IPS-NIHi7 (cell line): ENCODE results near the gene EIF3B.
"Not testable (repeated sequence)": the region's sequence is repeated elsewhere in the genome, so short reads cannot be mapped to it uniquely, and the experiment has no call there.

Experiments
- DNase-seq: peaks from one replicate; pipeline ENCODE4 v3.0.0; 2012; ENCODE audit warnings: mixed read lengths; ENCODE audit errors: extremely low spot score

EIF3B gene

GRCh38 chr7:2354186-2354938 lies at the start of gene EIF3B:
TSS of gene EIF3B (plus strand) at chr7:2354827. CDS start at chr7:2354922, 95 bp downstream.
- peak; percentile 92 for DNase-seq

DNA sequence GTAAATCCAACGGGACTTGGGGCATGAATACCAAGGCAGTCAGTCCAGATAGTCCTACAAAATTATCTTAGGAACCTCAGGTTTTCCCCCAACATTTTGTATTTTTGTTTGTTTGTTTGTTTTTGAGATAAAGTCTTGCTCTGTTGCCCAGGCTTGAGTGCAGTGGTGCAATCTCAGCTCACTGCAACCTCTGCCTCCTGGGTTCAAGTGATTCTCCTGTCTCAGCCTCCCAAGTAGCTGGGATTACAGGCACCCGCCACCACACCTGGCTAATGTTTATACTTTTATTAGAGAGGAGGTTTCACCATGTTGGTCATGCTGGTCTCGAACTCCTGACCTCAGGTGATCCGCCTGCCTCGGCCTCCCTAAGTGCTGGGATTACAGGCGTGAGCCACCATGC lies 49.4 kb upstream of the EIF3B start:
- DNase-seq = not testable (repeated sequence)

DNA sequence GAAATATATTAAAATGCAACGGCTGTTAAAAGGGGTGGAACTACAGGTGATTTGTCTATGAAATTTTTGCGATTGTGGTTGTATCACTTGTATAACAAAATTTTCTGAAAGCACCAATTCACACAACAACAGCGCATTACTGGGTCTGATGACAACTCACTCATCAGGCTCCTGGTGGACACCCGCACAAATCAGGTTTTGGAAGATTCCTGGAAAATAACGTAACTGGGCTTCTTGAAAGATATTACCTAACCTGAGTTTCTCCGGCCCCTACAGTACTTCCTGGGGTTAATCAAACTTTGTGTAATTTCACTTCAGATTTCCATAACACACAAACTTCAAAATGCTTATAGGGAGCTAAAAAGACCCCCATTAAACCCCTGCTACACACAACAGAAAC lies 47.9 kb upstream of the EIF3B start:
- DNase-seq = no peak

GRCh38 chr7:2307690-2308107 lies 46.9 kb upstream of the EIF3B start:
- no peak for DNase-seq

DNA sequence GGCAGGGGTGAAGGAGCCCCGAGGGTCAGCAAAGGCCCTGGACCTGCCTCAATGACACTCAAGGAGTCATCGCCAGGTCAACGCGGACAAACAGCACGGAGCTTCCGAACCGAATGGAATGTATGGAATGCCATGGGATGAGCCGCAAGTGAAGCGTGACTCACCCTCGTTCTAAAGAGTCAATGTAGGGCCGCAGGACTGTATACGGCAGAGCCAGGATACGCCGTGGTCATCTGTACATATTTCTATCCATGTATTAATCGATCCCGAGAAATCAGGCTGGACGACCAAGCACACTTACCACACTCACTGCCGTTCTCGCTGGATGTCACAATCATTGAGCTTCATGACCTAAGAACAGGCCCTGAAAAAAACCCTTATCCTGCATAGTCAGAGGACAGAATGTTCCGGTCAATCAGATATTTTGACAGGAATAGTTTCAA lies 44.7 kb upstream of the EIF3B start:
- peak; percentile 73 for DNase-seq

DNA sequence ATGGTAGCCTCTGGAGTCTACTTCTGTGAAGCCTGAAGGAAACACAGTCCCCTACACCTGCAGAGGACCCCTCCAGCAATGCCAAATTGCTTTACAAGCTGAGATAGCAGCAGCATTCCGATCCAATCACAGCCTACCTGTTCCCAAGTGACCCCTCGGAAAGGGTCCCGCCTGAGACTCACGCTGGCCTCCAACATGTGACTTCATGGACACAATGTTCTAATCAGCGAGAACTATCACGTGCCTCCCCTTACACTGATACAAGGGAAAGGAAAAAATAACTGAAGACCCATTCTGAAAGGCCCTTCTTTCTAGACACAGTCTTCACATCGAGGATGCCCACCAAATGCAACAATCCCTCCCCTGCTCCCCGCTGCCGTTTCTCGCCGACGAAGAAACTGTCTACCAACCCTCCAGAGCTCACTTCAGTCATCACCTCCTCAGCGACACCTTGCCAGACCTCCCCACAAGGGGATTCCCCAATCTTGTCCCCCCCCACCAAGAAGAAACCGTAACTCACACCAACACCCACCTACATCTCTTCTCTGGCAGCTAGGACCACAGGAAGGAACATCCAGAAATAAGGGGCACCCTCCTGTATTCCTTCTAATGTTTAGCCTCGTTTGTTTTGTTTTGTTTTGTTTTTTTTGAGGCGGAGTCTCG lies 42.2 kb upstream of the EIF3B start:
- no peak for DNase-seq

GRCh38 chr7:2313450-2314208 lies 41.0 kb upstream of the EIF3B start:
- DNase-seq = peak; percentile 30

DNA sequence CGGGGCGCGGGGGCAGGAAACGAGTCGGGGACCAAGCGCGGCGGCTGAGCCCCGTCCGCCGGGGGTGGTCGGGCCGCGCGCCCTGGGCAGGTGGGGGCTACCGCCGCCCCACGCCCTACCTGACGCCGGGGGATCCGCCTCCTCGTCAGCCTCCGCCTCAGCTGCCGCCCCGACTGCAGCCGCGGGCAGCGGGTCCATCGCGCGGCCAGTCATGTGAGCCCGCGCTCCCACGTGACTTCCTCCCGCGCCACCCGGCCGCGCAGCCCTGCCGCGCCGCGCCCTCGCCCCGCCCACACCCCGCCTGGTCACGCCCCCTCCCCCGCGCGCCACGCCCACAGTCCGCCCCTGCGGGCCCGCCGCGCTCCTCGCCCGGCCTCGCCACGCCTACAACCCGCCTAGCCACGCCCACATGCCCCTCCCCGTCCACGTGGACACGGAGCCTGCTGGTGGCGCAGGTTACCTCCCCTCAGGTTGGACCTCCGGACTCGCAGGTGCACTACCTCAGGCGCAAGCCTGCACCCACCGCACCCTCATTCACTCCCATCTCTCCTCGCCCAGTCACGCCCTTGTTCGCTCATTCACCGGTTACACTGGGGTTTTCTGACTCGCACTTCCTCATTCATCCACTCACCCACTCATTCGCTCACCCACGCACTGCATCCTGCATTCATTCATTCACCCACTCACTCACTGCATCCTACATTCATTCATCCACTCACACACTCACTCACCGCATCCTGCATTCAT lies 40.2 kb upstream of the EIF3B start, which contains the start of gene SNX8:
Gene SNX8 (minus strand): TSS at position 233 of the 747 bp plus-strand sequence. CDS start 20 bp downstream, at position 213.
- peak; percentile 99 for DNase-seq

DNA sequence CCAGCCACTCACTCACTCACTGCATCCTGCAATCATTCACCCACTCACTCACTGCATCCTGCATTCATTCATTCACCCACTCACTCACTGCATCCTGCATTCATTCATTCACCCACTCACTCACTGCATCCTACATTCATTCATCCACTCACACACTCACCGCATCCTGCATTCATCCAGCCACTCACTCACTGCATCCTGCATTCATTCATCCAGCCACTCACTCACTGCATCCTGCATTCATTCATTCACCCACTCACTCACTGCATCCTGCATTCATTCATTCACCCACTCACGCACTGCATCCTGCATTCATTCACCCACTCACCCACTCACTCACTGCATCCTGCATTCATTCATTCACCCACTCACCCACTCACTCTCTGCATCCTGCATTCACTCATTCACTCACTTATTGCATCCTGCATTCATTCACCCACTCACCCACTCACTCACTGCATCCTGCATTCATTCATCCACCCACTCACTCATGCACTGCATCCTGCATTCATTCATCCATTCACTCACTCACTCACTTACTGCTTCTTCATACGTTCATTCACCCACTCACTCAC lies 39.6 kb upstream of the EIF3B start:
- not testable (repeated sequence) for DNase-seq

- DNase-seq = no peak
These were observed 38.8 kb upstream of the EIF3B start for GRCh38 chr7:2315787-2316186.

DNA sequence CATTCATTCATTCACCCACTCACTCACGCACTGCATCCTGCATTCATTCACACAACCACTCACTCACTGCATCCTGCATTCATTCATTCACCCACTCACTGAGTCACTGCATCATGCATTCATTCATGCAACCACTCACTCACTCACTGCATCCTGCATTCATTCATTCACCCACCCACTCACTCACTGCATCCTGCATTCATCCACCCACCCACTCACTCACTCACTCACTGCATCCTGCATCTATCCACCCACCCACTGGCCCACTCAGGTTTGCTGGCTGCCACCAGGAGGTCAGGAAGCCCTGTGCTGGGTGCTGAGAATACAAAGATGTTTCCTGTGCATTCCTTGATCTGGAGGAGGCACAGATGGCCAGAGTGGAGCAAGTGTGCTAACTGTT lies 38.0 kb upstream of the EIF3B start:
- DNase-seq = no peak

DNA sequence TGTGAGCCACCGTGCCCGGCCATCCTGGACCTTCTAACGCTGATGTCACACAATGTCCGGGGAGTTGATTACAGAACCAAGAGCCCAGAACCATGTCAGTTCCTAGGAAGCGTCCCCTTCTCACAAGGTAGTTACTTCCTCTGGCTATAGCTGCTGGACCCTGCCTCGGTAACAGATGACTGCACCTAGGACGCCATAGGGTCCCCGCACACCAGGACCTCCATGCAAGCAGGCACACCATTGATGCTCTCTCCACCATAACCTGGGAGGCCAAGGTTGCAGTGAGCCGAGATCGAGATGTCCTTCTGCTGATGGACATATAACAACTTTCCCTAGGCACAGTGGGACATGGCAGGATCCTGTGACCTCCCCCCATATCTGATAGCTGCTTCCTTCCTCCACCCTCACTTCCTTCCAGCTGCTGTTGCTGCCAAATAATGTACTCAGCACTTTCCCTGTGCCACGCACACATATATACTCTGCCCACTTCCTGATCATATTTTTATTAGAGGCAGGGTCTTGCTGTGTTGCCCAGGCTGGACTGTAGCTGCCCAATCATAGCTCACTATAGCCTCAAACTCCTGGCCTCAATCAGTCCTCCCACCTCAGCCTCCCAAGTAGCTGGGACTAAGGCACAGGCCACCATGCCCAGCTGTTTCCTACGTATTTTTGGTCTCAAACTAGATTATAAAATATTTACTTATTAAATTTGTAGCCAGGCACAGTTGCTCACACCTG lies 36.9 kb upstream of the EIF3B start:
- DNase-seq = no peak

DNA sequence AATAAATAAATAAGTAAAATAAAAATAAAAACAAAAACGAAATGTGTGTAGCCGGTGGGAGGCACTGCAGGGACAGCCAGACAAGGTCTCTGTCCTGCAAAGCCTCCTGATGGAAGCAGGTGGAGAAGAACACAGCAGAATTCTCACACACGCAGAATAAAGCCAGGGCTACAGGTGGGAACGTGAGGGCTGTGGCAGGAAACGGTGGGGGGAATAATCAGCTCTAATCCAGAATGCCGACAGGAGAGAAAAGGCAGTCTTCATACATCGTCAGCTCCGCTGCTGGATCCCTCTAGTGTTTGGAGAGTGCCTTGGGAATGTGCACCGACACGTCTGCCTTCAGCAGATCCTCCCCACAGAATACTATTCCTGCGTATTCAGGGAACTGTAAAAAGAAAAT lies 33.6 kb upstream of the EIF3B start:
- peak; percentile 52 for DNase-seq

GRCh38 chr7:2325162-2325561 lies 29.5 kb upstream of the EIF3B start:
- no peak for DNase-seq

- DNase-seq = no peak
These were observed 27.7 kb upstream of the EIF3B start for GRCh38 chr7:2326951-2327350.

DNA sequence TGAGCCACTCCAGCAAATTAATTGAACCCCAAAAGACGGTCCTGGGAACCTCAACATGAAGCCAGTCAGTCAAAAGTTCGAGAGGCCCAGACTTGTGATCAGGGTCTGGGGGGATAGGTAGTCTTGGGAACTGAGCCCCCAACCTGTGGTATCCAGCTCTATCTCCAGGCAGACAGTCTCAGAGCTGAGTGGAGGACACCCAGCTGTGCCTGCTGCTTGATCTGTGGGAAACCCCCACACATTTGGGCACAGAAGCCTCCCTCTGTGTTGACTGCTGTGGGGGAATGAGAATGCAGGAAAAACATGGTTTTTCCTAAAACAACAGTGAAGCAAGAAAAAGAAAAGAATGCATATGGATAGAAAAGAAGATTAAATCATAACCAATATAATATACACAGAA lies 24.1 kb upstream of the EIF3B start:
- no peak for DNase-seq

GRCh38 chr7:2331707-2332106 lies 22.9 kb upstream of the EIF3B start:
- DNase-seq = no peak

DNA sequence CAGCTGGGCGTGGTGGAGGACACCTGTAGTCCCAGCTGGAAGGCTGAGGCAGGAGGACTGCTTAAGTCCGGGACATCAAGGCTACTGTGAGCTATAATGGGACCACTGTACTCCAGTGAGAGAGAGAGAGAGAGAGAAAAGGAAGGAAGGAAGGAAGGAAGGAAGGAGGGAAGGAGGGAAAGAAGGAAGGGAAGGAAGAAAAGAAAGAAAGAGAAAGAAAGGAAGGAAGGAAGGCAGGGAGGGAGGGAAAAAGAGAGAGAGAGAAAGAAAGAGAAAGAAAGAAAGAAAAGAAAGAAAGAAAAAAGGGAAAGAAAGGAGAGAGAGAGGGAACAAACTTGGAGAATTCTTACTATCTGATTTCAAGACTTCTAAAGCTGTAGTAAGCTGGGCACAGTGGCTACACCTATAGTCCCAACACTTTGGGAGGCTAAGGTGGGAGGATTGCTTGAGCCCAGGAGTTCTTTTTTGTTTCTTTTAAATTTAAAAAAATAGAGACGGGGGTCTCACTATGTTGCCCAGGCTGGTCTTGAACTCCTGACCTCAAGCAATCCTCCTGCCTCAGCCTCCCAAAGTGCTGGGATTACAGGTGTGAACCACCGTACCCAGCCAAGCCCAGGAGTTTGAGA lies 21.9 kb upstream of the EIF3B start:
- not testable (repeated sequence) for DNase-seq

GRCh38 chr7:2336626-2337299 lies 17.9 kb upstream of the EIF3B start:
- no peak for DNase-seq
